Limb (tissue), 2 donors: ENCODE results near the gene MKI67.
"Not testable (repeated sequence)": the region's sequence is repeated elsewhere in the genome, so short reads cannot be mapped to it uniquely, and the experiment has no call there.

ENCODE experiments used
- DNase-seq, 2 donors: peaks; one replicate each; pipeline ENCODE4 v3.0.0-alpha.2; 2016; ENCODE audit errors: extremely low spot score in 2 of 2

The MKI67 gene

GRCh38 chr10:128109707-128110106, 16.5 kb downstream of the MKI67 start:
- DNase-seq = no peak

GRCh38 chr10:128105383-128105782, 20.8 kb downstream of the MKI67 start:
- DNase-seq = no peak

GRCh38 chr10:128103229-128103714, 23.0 kb downstream of the MKI67 start:
- no peak for DNase-seq

GRCh38 chr10:128102480-128103228, 23.6 kb downstream of the MKI67 start:
- no peak for DNase-seq

GRCh38 chr10:128101901-128102300, 24.3 kb downstream of the MKI67 start:
- no peak for DNase-seq

GRCh38 chr10:128099901-128100300, 26.3 kb downstream of the MKI67 start:
- no peak for DNase-seq

- DNase-seq = no peak
Measured at GRCh38 chr10:128098631-128099030, 27.6 kb downstream of the MKI67 start.

GRCh38 chr10:128097783-128098182, 28.4 kb downstream of the MKI67 start:
- no peak for DNase-seq

GRCh38 chr10:128096486-128097199, 29.6 kb downstream of the MKI67 start:
- DNase-seq = peak in 1 of 2 donors; percentile 13

GRCh38 chr10:128095753-128096469, 30.3 kb downstream of the MKI67 start:
- DNase-seq = no peak

GRCh38 chr10:128095027-128095752, 31.0 kb downstream of the MKI67 start:
- DNase-seq = no peak

- not testable (repeated sequence) for DNase-seq
Measured at GRCh38 chr10:128094596-128094995, 31.6 kb downstream of the MKI67 start.

- DNase-seq = no peak
Measured at GRCh38 chr10:128092454-128092853, 33.8 kb downstream of the MKI67 start.

- no peak for DNase-seq
Measured at GRCh38 chr10:128091636-128092210, 34.5 kb downstream of the MKI67 start.

GRCh38 chr10:128087884-128088709, 38.1 kb downstream of the MKI67 start:
- DNase-seq = no peak

- no peak for DNase-seq
Measured at GRCh38 chr10:128087146-128087883, 38.9 kb downstream of the MKI67 start.

GRCh38 chr10:128086003-128086863, 40.0 kb downstream of the MKI67 start:
- no peak for DNase-seq

- DNase-seq = no peak
Measured at GRCh38 chr10:128084991-128085390, 41.2 kb downstream of the MKI67 start.

- DNase-seq = no peak
Measured at GRCh38 chr10:128084364-128084763, 41.9 kb downstream of the MKI67 start.
